Stimulated activated CD8-positive, alpha-beta memory T cell treated with anti-CD3 and anti-CD28 coated beads, Interleukin-4, amount 100 ng/mL, for 4 hours (primary cell): ENCODE results near the gene HGFAC.
"Not testable (repeated sequence)": the region's sequence is repeated elsewhere in the genome, so short reads cannot be mapped to it uniquely, and the experiment has no call there.

Experiments used
- DNase-seq, 2 donors: peaks; one replicate each; pipeline ENCODE4 v3.0.0-alpha.2; 2020; ENCODE audit warnings: low read depth in 2 of 2, low spot score in 1 of 2

HGFAC gene

DNA sequence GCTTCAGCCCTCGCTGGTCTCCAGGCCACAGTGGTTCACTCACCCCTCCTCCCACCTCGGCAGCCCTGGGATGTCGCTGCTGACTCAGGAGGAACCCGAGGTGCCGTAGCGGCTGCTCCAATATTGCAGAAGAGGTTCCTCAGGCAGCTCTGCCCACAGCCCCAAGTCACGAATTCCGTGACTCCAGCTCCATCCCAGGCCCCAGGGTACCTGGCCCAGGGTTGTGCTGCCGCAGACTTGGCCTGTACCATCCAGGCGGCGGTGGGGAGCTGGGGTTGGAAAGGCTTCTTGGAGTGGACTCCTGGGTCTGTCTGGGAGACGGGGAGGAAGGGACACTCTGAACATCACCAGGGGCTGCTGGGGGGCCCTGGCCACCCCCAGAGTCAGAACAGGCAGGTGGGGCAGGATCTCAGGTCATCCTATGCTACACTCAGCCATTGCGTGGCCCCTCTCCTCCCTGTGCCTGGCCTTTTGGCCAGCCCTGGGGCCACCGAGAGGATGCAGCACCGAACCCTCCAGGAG is 728 bp upstream of the HGFAC start:
- DNase-seq = no peak

DNA sequence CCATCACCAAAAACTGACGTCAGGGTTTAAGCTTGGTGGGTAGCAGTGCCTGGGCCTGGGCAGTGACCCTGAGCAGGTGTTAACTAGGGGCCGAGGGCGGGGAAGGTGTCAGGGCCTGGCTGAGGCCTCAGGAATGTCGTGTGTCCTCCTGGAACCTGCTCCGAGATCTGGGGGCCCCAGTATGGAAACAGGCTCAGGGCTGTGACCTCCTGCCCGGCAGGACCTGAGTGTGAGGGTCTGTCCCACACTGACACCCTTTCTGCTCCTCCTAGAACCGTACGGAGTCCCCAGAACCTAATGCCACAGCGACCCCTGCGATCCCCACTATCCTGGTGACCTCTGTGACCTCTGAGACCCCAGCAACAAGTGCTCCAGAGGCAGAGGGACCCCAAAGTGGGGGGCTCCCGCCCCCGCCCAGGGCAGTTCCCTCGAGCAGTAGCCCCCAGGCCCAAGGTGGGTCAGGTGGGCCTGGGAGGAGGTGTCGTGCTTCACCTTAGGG is 741 bp downstream of the HGFAC start:
- DNase-seq = no peak

DNA sequence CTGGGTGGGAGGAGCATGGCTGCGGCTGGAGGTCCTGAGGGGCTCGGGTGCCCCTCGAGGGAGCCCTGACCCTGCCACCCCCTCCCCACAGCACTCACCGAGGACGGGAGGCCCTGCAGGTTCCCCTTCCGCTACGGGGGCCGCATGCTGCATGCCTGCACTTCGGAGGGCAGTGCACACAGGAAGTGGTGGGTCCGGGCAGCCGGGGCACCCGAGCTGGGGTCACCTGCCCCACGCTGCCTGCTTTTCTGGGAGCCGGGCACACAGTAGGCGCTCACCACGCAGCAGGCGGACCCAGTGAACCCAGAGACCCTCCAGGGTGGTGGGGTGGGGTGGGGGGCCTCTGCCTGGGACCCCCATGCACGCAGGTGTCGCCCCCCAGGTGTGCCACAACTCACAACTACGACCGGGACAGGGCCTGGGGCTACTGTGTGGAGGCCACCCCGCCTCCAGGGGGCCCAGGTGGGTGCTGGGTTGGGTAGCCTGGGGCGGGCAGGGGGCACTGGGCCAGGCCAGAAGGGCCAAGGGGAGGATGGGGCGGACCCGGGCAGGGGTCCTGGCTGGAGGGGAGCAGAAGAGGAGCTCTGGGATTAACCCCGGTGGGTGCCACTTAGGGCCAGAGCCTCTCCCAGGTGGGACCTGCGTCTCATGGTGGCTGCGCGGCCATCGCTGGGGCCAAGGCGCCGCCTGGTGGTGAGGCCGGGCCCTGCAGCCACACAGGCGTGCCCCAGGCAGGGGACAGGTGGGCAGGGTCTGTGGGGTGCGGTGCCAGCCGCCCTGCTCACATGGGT is 1.4 kb downstream of the HGFAC start:
- peak; percentile 12 to 22 for DNase-seq

DNA sequence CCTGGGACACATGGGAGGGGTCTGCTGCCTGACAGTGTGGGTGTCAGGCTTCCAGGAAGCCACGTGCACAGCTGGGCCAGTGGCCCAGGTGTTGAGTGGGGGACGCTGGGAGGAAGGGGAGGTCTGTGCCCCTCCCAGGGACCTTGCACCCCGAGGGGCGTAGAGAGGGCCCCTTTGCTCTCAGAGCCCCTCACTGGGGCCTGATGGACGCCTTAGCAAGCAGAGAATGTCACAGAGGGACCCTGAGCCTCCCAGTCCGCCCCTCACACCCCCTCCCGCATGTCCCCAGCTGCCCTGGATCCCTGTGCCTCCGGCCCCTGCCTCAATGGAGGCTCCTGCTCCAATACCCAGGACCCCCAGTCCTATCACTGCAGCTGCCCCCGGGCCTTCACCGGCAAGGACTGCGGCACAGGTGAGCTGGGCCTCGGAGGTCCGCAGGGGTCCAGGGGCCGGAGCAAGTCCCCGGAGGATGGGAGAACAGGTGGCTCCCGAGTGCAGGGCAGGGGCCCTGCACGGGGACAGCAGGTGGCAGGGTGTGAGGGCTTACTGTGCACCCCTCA is 2.1 kb downstream of the HGFAC start:
- DNase-seq = no peak

DNA sequence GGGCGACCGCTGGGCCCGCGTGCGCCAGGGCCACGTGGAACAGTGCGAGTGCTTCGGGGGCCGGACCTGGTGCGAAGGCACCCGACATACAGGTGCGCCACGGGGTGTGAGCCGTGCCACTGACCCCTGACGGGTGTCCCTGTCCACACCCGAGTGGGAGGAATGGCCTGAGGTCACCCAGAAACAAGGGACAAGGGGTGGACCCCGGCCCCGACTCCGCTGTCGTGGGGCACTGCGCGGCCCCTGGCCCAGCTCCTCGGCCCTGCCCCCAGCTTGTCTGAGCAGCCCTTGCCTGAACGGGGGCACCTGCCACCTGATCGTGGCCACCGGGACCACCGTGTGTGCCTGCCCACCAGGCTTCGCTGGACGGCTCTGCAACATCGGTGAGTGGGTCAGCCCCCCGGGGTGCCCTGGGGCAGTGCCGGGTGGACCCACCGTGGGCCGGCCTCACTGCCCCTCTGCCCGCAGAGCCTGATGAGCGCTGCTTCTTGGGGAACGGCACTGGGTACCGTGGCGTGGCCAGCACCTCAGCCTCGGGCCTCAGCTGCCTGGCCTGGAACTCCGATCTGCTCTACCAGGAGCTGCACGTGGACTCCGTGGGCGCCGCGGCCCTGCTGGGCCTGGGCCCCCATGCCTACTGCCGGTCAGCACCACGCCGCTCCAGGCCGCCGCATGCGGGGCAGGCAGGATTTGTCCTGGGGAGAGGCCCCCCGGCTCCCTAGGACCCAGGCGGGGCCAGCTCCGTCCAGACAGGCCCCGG is 2.8 kb downstream of the HGFAC start:
- no peak for DNase-seq

DNA sequence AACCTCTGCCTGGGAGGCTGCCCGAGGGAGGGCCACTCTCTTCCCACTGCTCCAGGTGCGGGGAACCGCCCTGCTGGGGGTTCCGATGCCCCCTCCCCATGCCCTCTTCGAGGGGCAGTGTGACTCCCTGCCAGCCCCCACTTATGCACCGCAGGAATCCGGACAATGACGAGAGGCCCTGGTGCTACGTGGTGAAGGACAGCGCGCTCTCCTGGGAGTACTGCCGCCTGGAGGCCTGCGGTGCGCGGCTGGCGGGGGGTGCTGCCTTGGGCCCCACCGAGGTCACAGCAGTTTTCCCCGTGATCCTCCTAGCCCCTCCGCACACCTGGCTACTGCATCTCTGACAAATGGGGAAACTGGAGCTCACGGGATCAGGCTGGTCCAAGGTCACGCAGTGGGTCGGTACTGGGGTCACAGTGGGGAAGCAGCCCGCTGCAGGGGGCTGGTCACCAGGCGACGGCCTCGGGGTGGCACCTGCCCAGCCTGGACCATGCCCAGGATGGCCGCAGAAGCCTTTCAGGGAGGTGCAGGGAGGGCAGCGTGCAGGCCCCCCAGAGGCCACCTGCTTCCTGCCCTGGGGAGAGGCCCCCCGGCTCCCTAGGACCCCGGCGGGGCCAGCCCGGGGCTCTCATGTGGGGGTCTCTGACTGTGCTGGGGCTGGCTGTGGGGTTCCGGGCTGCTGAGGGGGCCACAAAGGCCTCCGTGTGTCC is 3.5 kb downstream of the HGFAC start:
- DNase-seq = no peak

DNA sequence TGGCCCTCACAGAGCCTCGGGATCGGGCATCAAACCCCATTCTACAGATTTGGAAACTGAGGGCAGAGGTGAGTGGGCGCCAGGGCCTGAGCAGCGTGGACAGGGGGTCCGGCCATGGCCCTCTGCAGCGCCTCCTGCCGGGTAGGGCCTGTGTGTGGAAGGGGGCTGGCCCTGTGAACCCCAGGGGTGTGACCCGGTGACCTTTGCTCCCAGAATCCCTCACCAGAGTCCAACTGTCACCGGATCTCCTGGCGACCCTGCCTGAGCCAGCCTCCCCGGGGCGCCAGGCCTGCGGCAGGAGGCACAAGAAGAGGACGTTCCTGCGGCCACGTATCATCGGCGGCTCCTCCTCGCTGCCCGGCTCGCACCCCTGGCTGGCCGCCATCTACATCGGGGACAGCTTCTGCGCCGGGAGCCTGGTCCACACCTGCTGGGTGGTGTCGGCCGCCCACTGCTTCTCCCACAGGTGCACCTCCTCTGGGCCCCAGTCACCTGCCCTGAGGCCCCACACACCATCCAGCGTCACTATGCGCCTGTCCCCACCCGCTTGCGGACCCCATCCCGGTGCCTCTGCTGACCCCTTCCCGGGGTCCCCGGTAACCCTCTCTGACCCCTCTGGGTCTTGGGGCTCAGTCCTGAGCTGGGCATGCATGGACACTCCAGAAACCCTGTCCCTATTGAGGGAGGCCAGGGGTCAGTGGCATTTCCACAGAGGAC is 4.2 kb downstream of the HGFAC start:
- no peak for DNase-seq

DNA sequence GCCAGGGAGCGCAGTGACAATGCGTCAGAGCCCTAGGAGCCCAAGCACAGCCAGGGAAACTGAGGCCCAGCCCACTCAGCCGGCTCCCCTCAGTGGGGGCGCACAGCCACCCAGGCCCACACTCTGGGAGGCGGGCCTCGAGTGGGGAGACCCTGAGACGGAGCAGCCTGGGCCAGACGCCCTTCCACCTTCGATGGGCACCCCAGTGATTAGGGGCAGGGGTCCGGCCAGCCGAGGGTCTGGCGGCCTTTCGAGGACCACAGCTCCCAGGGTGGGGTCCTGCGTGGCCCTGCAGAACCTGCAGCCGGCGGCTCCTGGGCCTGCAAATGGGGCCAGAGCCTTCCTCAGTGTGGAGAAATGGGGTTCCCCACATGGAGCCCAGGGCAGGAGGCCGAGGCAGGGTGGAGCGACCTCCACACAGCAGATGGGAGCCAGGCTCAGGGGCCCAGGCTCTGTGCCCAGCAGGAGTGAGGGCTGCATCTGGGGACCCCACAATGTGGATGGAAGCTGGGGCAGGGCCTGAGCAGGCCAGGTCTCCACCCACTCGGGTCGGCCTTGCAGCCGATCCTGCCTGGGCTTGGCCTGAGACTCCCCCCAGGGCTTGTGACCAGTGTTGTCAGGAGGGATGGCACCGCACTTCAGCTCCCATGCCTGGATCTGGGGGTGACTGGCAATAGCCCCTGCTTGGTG is 5.0 kb downstream of the HGFAC start:
- no peak for DNase-seq

DNA sequence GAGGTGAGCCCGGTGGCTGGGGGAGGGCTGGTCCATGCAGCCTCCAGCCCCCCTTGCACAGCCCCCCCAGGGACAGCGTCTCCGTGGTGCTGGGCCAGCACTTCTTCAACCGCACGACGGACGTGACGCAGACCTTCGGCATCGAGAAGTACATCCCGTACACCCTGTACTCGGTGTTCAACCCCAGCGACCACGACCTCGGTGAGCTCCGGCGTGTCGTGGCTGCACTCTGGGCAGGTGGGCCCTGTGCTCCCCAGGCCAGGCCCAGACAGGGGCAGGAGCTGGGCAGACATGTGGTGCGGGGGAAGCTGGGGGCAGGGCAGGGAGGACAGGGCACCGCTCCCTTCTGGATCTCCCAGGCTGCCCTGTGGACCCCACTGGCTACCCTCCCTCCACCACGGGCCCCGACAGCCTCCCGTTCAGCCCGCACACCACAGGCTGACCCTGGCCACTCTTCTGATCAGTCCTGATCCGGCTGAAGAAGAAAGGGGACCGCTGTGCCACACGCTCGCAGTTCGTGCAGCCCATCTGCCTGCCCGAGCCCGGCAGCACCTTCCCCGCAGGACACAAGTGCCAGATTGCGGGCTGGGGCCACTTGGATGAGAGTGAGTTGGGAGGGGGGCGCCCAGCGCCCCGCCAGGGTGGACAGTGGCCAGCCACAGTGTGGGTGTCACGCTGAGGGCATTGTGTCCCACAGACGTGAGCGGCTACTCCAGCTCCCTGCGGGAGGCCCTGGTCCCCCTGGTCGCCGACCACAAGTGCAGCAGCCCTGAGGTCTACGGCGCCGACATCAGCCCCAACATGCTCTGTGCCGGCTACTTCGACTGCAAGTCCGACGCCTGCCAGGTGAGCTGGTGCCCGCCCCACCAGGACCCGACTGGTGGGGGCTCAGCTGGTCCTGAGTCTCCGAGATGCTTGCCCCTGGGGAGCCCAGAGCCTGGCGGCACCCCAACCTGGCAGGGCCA is 5.9 kb downstream of the HGFAC start:
- no peak for DNase-seq

DNA sequence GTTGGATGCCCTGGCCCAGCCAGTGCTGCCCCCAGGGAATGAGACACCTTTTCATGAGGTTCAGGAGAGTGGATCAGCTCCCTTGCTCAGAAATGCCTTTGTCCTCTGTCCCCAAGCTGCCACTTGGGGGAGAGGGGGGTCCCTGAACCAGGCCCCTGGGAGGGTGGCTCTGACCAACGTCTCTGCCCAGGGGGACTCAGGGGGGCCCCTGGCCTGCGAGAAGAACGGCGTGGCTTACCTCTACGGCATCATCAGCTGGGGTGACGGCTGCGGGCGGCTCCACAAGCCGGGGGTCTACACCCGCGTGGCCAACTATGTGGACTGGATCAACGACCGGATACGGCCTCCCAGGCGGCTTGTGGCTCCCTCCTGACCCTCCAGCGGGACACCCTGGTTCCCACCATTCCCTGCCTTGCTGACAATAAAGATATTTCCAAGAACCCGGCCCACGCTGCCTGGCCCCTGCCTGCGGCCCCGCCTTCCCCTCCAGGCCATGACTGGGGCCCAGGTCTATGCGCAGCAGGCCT is 7.3 kb downstream of the HGFAC start:
- no peak for DNase-seq

DNA sequence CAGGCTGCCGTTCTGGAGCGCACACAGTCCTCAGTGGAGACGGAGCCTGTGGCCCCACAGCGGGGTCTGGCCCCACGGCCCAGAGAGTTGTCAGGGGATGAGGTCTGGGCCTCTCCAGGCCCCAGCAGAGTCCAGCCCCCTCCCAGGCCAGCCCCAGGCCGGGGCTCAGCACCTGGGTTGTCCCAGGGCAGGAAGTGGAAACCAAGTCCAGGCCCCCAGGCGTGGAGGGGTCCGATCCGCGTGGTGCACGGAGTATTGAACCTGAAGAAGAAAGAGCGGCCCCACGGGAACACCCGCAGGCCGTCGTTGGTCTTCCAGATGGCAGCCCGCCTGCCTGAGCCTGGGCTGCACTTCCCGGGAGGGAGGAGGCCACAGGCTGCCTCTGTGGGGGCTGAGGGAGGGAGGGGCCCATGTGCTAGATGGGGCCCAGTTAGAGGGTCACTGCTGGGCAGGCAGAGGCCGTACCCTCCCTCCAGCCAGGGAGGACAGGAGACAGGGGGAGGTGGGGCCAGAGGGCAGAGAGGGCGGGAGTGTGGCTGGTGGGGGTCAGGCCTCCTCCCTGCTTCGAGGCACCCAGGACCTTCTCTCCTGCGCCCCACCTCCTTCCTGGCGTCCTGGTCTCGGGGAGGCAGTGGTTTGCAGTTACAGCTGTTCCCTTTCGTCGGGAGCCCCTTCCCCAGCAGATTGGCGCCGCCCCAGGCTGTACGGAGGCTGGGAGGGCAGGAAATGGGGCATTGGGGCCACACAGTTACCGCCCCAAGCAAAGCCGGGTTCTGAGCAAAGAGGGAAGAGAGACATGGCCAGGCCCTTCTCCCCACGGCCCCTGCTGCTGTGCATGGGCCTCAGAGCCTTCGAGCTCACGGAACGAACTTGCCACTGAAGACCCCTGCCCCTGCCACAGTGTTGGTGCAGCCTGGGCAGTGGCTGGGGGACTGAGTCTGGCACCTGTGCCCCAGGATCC is 8.1 kb downstream of the HGFAC start:
- DNase-seq = no peak

DNA sequence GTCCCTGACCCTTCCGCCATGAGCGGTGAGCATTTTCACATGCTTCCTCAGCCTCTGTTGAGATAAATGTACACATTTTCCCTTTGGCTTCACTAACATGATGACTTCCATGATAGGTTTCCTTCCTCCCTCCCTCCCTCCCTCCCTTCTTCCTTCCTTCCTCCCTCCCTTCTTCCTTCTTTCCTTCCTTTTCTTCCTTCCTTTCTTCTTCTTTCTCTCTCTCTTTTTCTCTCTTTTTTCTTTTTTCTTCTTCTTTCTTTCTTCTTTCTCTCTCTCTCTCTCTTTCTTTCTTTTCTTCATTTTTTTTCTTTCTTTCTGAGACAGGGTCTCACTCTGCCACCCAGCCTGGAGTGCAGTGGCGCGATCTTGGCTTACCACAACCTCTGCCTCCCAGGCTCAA is 8.9 kb downstream of the HGFAC start:
- no peak for DNase-seq

DNA sequence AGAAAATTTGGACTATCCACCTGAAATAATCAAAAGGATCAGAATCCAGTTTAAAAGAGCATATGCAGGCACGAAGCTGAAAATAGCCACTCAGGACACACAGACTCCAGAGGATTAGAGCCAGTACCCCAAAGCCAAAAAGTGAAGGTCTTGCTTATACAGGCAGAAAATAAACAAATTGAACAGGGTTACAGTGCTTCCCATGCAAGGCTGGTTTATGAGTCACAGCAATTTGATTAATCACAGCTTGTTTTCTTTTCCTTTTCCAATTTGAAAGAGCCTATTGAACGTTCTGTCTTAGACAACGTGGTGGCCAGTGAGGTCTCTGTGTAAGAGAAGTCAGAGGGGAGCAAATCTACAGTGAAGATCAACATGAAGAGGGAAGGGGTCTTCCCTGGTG is 10.2 kb downstream of the HGFAC start:
- no peak for DNase-seq

DNA sequence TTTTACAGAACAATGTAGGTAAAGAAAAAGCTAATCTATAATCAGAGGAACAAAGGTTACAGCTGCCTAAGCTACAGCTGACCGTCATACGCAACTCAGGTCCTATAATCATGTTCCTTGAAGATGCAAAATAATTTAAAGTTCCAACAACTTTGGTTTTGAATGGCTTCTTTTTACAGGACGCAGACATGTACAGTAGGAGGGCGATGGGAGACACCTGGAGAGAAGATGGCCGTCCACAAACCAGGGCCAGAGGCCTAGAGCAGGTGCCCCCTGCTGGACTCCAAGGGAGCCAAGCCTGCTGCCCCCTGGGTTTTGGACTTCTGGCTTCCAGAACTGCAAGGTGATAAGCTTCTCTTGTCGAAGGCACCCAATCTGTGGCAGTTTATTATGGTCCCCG is 10.6 kb downstream of the HGFAC start:
- no peak for DNase-seq

DNA sequence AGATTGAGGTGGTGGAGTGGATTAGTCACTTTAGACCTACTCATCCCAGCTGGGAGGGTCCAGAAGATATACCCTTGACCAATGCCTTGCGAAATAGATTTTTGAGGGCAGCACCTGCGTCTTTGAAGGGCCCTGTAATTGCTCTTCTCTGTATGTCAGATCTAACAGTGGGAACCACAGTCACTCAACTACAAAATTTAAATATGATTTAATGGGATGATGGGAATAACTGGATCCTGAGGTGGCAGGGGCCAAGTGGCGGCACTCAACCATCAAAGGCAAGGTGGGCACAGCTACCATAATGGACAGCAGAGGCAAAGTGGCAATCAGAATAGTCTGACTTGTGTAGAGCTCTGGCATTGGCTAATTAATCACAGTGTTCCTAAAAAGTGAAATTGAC is 13.8 kb downstream of the HGFAC start:
- not testable (repeated sequence) for DNase-seq

DNA sequence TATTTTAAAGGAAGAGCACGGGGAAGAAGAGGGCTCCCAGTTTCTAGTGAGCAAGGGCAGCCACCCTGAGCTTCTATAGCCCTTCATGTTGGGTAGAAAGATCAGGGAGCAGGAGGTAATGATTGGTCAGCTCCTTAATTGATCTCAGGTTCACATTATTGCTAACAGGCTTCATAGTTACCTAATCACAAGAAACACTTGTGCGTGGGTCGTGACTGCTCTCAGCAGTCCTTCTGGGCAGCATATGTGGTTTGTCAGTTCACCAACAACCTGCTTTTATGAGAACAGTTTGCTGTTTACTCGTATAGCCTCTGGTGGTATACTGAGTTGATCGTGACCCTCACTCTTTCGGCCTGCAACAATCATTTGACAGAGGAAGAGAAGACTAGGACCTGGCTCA is 16.6 kb downstream of the HGFAC start:
- DNase-seq = no peak

DNA sequence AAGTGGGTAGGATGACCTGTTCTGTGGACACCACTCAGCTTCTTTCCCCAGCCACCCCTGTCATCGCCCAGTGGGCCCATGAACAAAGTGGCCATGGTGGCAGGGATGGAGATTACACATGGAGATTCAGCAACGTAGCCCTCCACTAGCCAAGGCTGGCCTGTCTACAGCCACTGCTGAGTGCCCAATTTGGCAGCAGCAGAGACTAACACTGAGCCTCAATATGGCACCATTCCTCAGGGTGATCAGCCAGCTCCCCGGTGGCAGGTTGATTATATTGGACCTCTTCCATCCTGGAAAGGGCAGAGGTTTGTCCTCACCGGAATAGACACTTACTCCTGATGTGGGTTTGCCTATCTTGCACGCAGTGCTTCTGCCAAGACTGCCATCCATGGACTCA is 17.4 kb downstream of the HGFAC start:
- DNase-seq = not testable (repeated sequence)

DNA sequence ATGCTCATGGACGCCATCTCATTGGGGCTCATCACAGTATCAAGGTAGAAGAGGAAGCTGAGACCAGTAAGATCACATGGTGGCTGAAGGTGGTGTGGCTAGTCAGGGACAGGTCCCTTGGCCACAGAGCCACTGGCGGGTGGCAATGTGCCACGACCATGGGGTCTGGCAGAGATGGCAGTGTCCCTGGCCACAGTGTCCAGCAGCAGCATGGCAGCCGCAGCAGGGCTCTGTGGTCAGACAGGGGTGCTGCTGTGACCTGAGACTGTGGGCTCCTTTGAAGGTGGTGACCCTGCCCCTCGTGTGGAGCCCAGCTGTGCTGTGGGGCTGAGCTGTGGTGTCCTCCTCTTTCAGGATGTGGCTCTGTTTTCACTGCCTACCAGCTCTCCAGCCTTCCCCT is 19.2 kb downstream of the HGFAC start:
- DNase-seq = no peak
